ENCODE results near the gene OR11H1. TPM values are rescaled to one million over a fixed set of nuclear protein-coding genes. Genes with fewer than 3 reads are reported as not detected.
"Not testable (repeated sequence)": the region's sequence is repeated elsewhere in the genome, so short reads cannot be mapped to it uniquely, and the experiment has no call there.

The OR11H1 gene, protein sequence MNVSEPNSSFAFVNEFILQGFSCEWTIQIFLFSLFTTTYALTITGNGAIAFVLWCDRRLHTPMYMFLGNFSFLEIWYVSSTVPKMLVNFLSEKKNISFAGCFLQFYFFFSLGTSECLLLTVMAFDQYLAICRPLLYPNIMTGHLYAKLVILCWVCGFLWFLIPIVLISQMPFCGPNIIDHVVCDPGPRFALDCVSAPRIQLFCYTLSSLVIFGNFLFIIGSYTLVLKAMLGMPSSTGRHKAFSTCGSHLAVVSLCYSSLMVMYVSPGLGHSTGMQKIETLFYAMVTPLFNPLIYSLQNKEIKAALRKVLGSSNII
- total RNA-seq, result not detected

GRCh38 chr22:15527892-15528291 is at the start of gene OR11H1:
OR11H1 (plus strand) TSS chr22:15528192; CDS start chr22:15528192, 0 bp downstream.
- H3K4me3 Mint-ChIP-seq; H3K36me3 Mint-ChIP-seq; H3K9me3 Mint-ChIP-seq; CTCF ChIA-PET; DNase-seq; intact Hi-C loops (cut with micrococcal nuclease); H3K27ac Mint-ChIP-seq; H3K27me3 Mint-ChIP-seq; H3K4me1 Mint-ChIP-seq (ENCODE audit: low read depth); POLR2A ChIA-PET: not testable (repeated sequence)

- H3K4me3 Mint-ChIP-seq; H3K9me3 Mint-ChIP-seq; intact Hi-C loops (cut with micrococcal nuclease); H3K36me3 Mint-ChIP-seq; DNase-seq; POLR2A ChIA-PET; H3K27me3 Mint-ChIP-seq; CTCF ChIA-PET; H3K4me1 Mint-ChIP-seq (ENCODE audit: low read depth); H3K27ac Mint-ChIP-seq: not testable (repeated sequence)
Observed at GRCh38 chr22:15509967-15510366, 18.0 kb upstream of the OR11H1 start.

GRCh38 chr22:15515896-15516295 is 12.1 kb upstream of the OR11H1 start:
- H3K9me3 Mint-ChIP-seq; POLR2A ChIA-PET; H3K27ac Mint-ChIP-seq; H3K27me3 Mint-ChIP-seq; intact Hi-C loops (cut with micrococcal nuclease); H3K4me1 Mint-ChIP-seq (ENCODE audit: low read depth); DNase-seq; CTCF ChIA-PET; H3K36me3 Mint-ChIP-seq; H3K4me3 Mint-ChIP-seq: not testable (repeated sequence)

GRCh38 chr22:15553767-15554166 is 25.8 kb downstream of the OR11H1 start:
- H3K4me3 Mint-ChIP-seq; H3K4me1 Mint-ChIP-seq (ENCODE audit: low read depth); POLR2A ChIA-PET; H3K9me3 Mint-ChIP-seq; H3K36me3 Mint-ChIP-seq; DNase-seq; H3K27ac Mint-ChIP-seq; CTCF ChIA-PET; intact Hi-C loops (cut with micrococcal nuclease); H3K27me3 Mint-ChIP-seq: not testable (repeated sequence)

GRCh38 chr22:15563461-15563860 is 35.5 kb downstream of the OR11H1 start:
- H3K27ac Mint-ChIP-seq; CTCF ChIA-PET; intact Hi-C loops (cut with micrococcal nuclease); H3K36me3 Mint-ChIP-seq; H3K27me3 Mint-ChIP-seq; POLR2A ChIA-PET; H3K9me3 Mint-ChIP-seq; H3K4me1 Mint-ChIP-seq (ENCODE audit: low read depth); DNase-seq; H3K4me3 Mint-ChIP-seq: not testable (repeated sequence)

- intact Hi-C loops (cut with micrococcal nuclease); CTCF ChIA-PET: not testable (repeated sequence)
Observed at GRCh38 chr22:15565063-15565462, 37.1 kb downstream of the OR11H1 start.

More at GRCh38 chr22:15565063-15565462, 37.1 kb downstream of the OR11H1 start:
- H3K36me3 Mint-ChIP-seq; H3K4me3 Mint-ChIP-seq; H3K9me3 Mint-ChIP-seq; H3K4me1 Mint-ChIP-seq (ENCODE audit: low read depth); DNase-seq; H3K27ac Mint-ChIP-seq; POLR2A ChIA-PET; H3K27me3 Mint-ChIP-seq: not testable (repeated sequence)

Other genes starting within 250 kb of the OR11H1 start
- gene POTEH, start 161.8 kb downstream of the OR11H1 start, total RNA-seq, result not detected